K562 (cell line): ENCODE results near the gene COX15. TPM values are rescaled to one million over a fixed set of nuclear protein-coding genes. Genes with fewer than 3 reads are reported as not detected.

Experiments used
- ATAC-seq: fragments of 200-7000 bp; cut with Tn5 transposase; 3 replicates; pipeline ENCODE4 v1.9.1; 2020; ENCODE audit warnings: moderate library complexity
- BruUV-seq: library from RNA; stranded (reverse); fragments of 400-500 nt; replicated peaks from 2 replicates; lab custom pipeline; 2021; lab: Mats Ljungman, UMichigan
- CTCF ChIA-PET: fragments of 300-600 bp; formaldehyde crosslinking; extraction: SDS; loops from one replicate; lab custom pipeline; 2021; ENCODE audit warnings: low intra/inter-chr PET ratio; lab: Yijun Ruan, JAX
- POLR2A ChIA-PET: fragments of 300-600, 350-650 bp; sonication (Branson Sonifier 250); formaldehyde crosslinking; extraction: SDS; loops from one replicate; lab custom pipeline; 2021; ENCODE audit warnings: antibody characterized with exemption, inconsistent platforms; lab: Yijun Ruan, JAX
- DNase-seq, 4 experiments: peaks; one replicate each; pipeline versions ENCODE4 v3.0.0 to v3.0.0-alpha.2; 2011 to 2018; ENCODE audit warnings: low spot score in 3 of 4, mixed read lengths in 3 of 4; ENCODE audit errors: extremely low read depth in 1 of 4
- FAIRE-seq: peaks from 2 replicates; lab custom pipeline; 2011; peaks lifted over from hg19 to GRCh38; lab: Jason Lieb, UNC
- H2AFZ ChIP-seq: 2 replicates; pipeline ENCODE4 v1.6.0; 2011; ENCODE audit warnings: low read depth, low read length, control low read depth, inconsistent platforms
- H3K27ac ChIP-seq: fragments of 200-600 bp; 3 replicates; pipeline ENCODE4 v1.8.0; 2011; ENCODE audit warnings: low read depth, mild to moderate bottlenecking, control low read depth, inconsistent platforms, low read length, moderate library complexity, mixed read lengths; ENCODE audit errors: extremely low read depth
- H3K27me3 ChIP-seq, 2 experiments: fragments of 300-600 bp in 1 of 2; 2 replicates in 1 of 2; 3 replicates in 1 of 2; pipeline versions ENCODE4 v1.6.0 to v1.8.0; 2011; ENCODE audit warnings: inconsistent platforms in 2 of 2, low read length in 2 of 2, mild to moderate bottlenecking in 1 of 2, mixed read lengths in 1 of 2, moderate library complexity in 1 of 2; ENCODE audit not compliant: control insufficient read depth in 2 of 2, insufficient read depth in 2 of 2
- H3K36me3 ChIP-seq: fragments of 300-600 bp; 3 replicates; pipeline ENCODE4 v1.8.0; 2011; ENCODE audit warnings: mild to moderate bottlenecking, low read length, inconsistent platforms; ENCODE audit not compliant: control insufficient read depth, insufficient read depth
- H3K4me1 ChIP-seq, 2 experiments: fragments of 200-600 bp in 1 of 2; replicated peaks in 1 of 2; 2 replicates in 1 of 2; 3 replicates in 1 of 2; pipeline versions ENCODE4 v1.5.1 to v1.8.0; 2011; ENCODE audit warnings: inconsistent platforms in 2 of 2, low read length in 2 of 2, mild to moderate bottlenecking in 1 of 2, mixed read lengths in 1 of 2, moderate library complexity in 1 of 2; ENCODE audit not compliant: control insufficient read depth in 2 of 2, insufficient read depth in 2 of 2
- H3K4me2 ChIP-seq: 2 replicates; pipeline ENCODE4 v1.6.1; 2011; ENCODE audit warnings: low read length, control low read depth, inconsistent platforms, mixed read lengths; ENCODE audit not compliant: insufficient read depth
- H3K4me3 ChIP-seq: fragments of 200-600 bp; sonication (generic), shearing (Covaris generic); 2 replicates; pipeline ENCODE4 v1.5.1; 2016; ENCODE audit warnings: control low read depth, inconsistent platforms
- H3K79me2 ChIP-seq: fragments of 200-600 bp; 3 replicates; pipeline ENCODE4 v1.8.0; 2011; ENCODE audit warnings: low read length, inconsistent platforms; ENCODE audit not compliant: control insufficient read depth, insufficient read depth
- H3K9ac ChIP-seq, 2 experiments: 2 replicates each; pipeline versions ENCODE4 v1.6.0 to v1.6.1; 2011; ENCODE audit warnings: low read depth in 2 of 2, low read length in 2 of 2, control low read depth in 1 of 2, inconsistent platforms in 1 of 2, mild to moderate bottlenecking in 1 of 2, mixed read lengths in 1 of 2; ENCODE audit not compliant: insufficient read depth in 1 of 2
- H3K9me1 ChIP-seq: one replicate; pipeline ENCODE4 v1.6.0; 2011; ENCODE audit warnings: inconsistent platforms, mild to moderate bottlenecking, low read length, moderate library complexity; ENCODE audit not compliant: control insufficient read depth, insufficient read depth
- H3K9me3 ChIP-seq: replicated peaks from 2 replicates; pipeline ENCODE4 v1.5.1; 2011; ENCODE audit warnings: low read depth, low read length, inconsistent platforms; ENCODE audit not compliant: control insufficient read depth, insufficient read depth
- H4K20me1 ChIP-seq: replicated peaks from 2 replicates; pipeline ENCODE4 v1.6.1; 2011; ENCODE audit warnings: low read length, inconsistent platforms, mixed read lengths; ENCODE audit not compliant: control insufficient read depth, insufficient read depth
- BACH1 ChIP-seq: fragments of 200-800 bp; sonication (Bioruptor generic); IDR thresholded peaks from 2 replicates; pipeline ENCODE4 v1.6.1; 2016; ENCODE audit warnings: missing genetic modification characterization, missing compliant biosample characterization
- FOXM1 ChIP-seq, 2 experiments: fragments of 450-650 bp in 1 of 2; sonication (generic) in 1 of 2; formaldehyde crosslinking in 1 of 2; IDR thresholded peaks; 2 replicates each; pipeline versions ENCODE4 v1.6.1 to v1.9.0; 2017 to 2022; ENCODE audit warnings: low read depth in 2 of 2, mild to moderate bottlenecking in 2 of 2, missing genetic modification reagents in 1 of 2, moderate library complexity in 1 of 2
- SMAD3 ChIP-seq: fragments of 450-650 bp; formaldehyde crosslinking; conservative IDR thresholded peaks from 2 replicates; pipeline ENCODE4 v1.4.0; 2020; ENCODE audit warnings: mild to moderate bottlenecking
- ZBTB11 ChIP-seq, 3 experiments: fragments of 200-800 bp in 1 of 3; fragments of 250-450 bp in 1 of 3; fragments of 450-650 bp in 1 of 3; sonication (Bioruptor Pico) in 1 of 3; sonication (Bioruptor generic) in 1 of 3; formaldehyde crosslinking in 1 of 3; IDR thresholded peaks; 2 replicates each; pipeline versions ENCODE4 v1.6.1 to v1.8.0; 2016 to 2022; ENCODE audit warnings: mild to moderate bottlenecking in 2 of 3, missing genetic modification characterization in 2 of 3, missing compliant biosample characterization in 1 of 3, moderate library complexity in 1 of 3
- WGBS: fragments of 100-300 bp; shearing (Covaris generic); methylation state at CpG from one replicate; pipeline ENCODE4 v1.1.6; 2016; ENCODE audit warnings: low coverage, mixed read lengths; ENCODE audit not compliant: insufficient coverage; ENCODE audit errors: missing lambda C conversion rate; 5-methylcytosine and 5-hydroxymethylcytosine counted together
- in situ Hi-C: fragments of 300-500 bp; cut with MboI; formaldehyde crosslinking; loops from 4 replicates; pipeline ENCODE4 v1.15.0; 2018; ENCODE audit warnings: inconsistent platforms, mixed read lengths
- intact Hi-C: fragments of 100-400 bp; cut with micrococcal nuclease; formaldehyde crosslinking; loops from 2 replicates; pipeline ENCODE4 v1.14.2; 2022
- polyA plus RNA-seq, 8 experiments: library from polyadenylated mRNA; depleted of rRNA in 4 of 8; stranded (reverse) in 5 of 8; unstranded in 3 of 8; fragments of >200 nt; fragmentation: Nextera tagmentation in 2 of 8; fragmentation: Illumina TruSeq in 1 of 8; extraction: Ambion mirVana in 2 of 8; extraction: Trizol in 1 of 8; gene quantifications; 2 replicates each; pipeline versions ENCODE4 v1.2.1 to v1.2.3, GENCODE V29; 2011 to 2014; ENCODE audit warnings: inconsistent platforms in 1 of 8, missing spikeins in 1 of 8
- total RNA-seq, 7 experiments: library from RNA; depleted of rRNA in 6 of 7; stranded (reverse); fragments of >200 nt in 6 of 7; fragmentation: Illumina TruSeq in 2 of 7; extraction: Trizol in 2 of 7; gene quantifications; 2 replicates each; pipeline versions ENCODE4 v1.2.1 to v1.2.3, GENCODE V29; 2011 to 2021; ENCODE audit warnings: low replicate concordance in 1 of 7

The COX15 gene
- total and polyA plus RNA-seq, 9 of the 15 experiments (the other 6 are each of a cell fraction or from before 2014, with no cell fraction given): 17.4 to 45.1 (median 23.7) TPM

- TF ChIP-seq ZBTB11 (CRISPR knock-in tag; IDR thresholded peaks at IDR 0.05): 0 out of 6 replicates have a peak, but pooled peaks of 1 of the 3 experiments have one; percentile 23
- no peak for TF ChIP-seq FOXM1 (IDR thresholded peaks at IDR 0.05; ENCODE audit: low read depth)
- no peak for TF ChIP-seq FOXM1 (CRISPR knock-in tag; IDR thresholded peaks at IDR 0.05; ENCODE audit: low read depth)
- TF ChIP-seq SMAD3: no peak
These were observed 458 bp downstream of the COX15 start (continued) for GRCh38 chr10:99731306-99732032.

GRCh38 chr10:99730026-99730425, 1.9 kb downstream of the COX15 start:
- no peaks in the 10 kb centered on the region for H4K20me1 ChIP-seq
- H3K36me3 ChIP-seq: peaks cover 26% of the 10 kb centered on the region; the same call in 2 of the 3 replicates
- H3K27me3 ChIP-seq: no peaks in the 10 kb centered on the region
- H3K4me1 ChIP-seq: no peaks in the 10 kb centered on the region; a peak in 2 of 5 replicates
- H3K9me1 ChIP-seq: no peaks in the 10 kb centered on the region
- no peak for DNase-seq
- WGBS: 82% methylated on average over 1 of the region's 1 CpG
- POLR2A ChIA-PET: no interaction called here
- no peak overlapping the region for H3K4me3 ChIP-seq
- intact Hi-C loops: no loop called here
- TF ChIP-seq BACH1 (tag): no peak
- TF ChIP-seq, all 486 proteins: peak for 0
- CTCF ChIA-PET: no interaction called here
- in situ Hi-C loops: no loop called here
- H3K4me2 ChIP-seq: no peak overlapping the region
- H3K9ac ChIP-seq: no peak overlapping the region
- BruUV-seq: no TSS peak
- H3K79me2 ChIP-seq: peaks cover 34% of the 10 kb centered on the region
- no peak for FAIRE-seq
- no peaks in the 10 kb centered on the region for H3K9me3 ChIP-seq
- H3K27ac ChIP-seq: no peak overlapping the region
- ATAC-seq: no peak
- no peak overlapping the region for H2AFZ ChIP-seq
